Aorta (tissue), 5 donors: ENCODE data around the gene TMEM150A. TPM values are rescaled to one million over a fixed set of nuclear protein-coding genes. Genes with fewer than 3 reads are reported as not detected.
"Not testable (repeated sequence)": the region's sequence is repeated elsewhere in the genome, so short reads cannot be mapped to it uniquely, and the experiment has no call there.

Experiments
- ATAC-seq: fragments of 200-7000 bp; cut with Tn5 transposase; one replicate; pipeline ENCODE4 v1.9.1; 2022; ENCODE audit warnings: moderate library complexity; ENCODE audit not compliant: low FRiP score
- DNase-seq, 2 donors: peaks; one replicate each; pipeline ENCODE4 v3.0.0-alpha.2; 2020
- H3K27ac ChIP-seq, 2 donors: one replicate each; pipeline ENCODE4 v1.5.1; 2013; ENCODE audit warnings: low read length in 2 of 2, mild to moderate bottlenecking in 2 of 2, moderate library complexity in 2 of 2, control low read depth in 1 of 2, inconsistent platforms in 1 of 2, low read depth in 1 of 2
- H3K27me3 ChIP-seq, 2 donors: one replicate each; pipeline ENCODE4 v1.6.1; 2013; ENCODE audit warnings: control low read depth in 1 of 2, low read length in 1 of 2, mild to moderate bottlenecking in 1 of 2, moderate library complexity in 1 of 2; ENCODE audit not compliant: insufficient read depth in 2 of 2, control insufficient read depth in 1 of 2
- H3K36me3 ChIP-seq, 2 donors: one replicate each; pipeline ENCODE4 v1.6.1; 2013; ENCODE audit warnings: control low read depth in 1 of 2, low read length in 1 of 2, mild to moderate bottlenecking in 1 of 2; ENCODE audit not compliant: insufficient read depth in 2 of 2, control insufficient read depth in 1 of 2
- H3K4me1 ChIP-seq, 2 donors: one replicate each; pipeline ENCODE4 v1.6.1; 2013; ENCODE audit warnings: low read length in 2 of 2, control low read depth in 1 of 2, mild to moderate bottlenecking in 1 of 2, moderate library complexity in 1 of 2; ENCODE audit not compliant: insufficient read depth in 2 of 2, control insufficient read depth in 1 of 2
- H3K4me3 ChIP-seq, 2 donors: one replicate each; pipeline ENCODE4 v1.5.1; 2013; ENCODE audit warnings: low read length in 2 of 2, control low read depth in 1 of 2, mild to moderate bottlenecking in 1 of 2
- H3K9me3 ChIP-seq: one replicate; pipeline ENCODE4 v1.6.1; 2013; ENCODE audit warnings: mild to moderate bottlenecking, low read length; ENCODE audit not compliant: control insufficient read depth
- WGBS, 2 donors: extraction: QIAGEN DNeasy Blood & Tissue Kit; methylation state at CpG; one replicate each; pipeline ENCODE4 v1.1.7; 2013; 5-methylcytosine and 5-hydroxymethylcytosine counted together
- intact Hi-C, 2 donors: fragments of 100-400 bp; cut with DNase I; formaldehyde crosslinking; loops; one replicate each; pipeline versions ENCODE4 v1.14.2 to v1.15.0; 2022
- polyA plus RNA-seq, 2 donors: library from polyadenylated mRNA; stranded (reverse); fragments of 200-250 nt; gene quantifications; one replicate each; pipeline ENCODE4 v1.2.3, GENCODE V29; 2013
- total RNA-seq, 2 donors: library from RNA; stranded (reverse); fragmentation: NEBNext Ultra II Directional; extraction: Animal tissue kit (Norgen Biotek cat#: 25700); gene quantifications; one replicate each; pipeline ENCODE4 v1.2.1, GENCODE V29; 2021
- donor health status: healthy with polysubstance abuse.
- donor health status: Bipolar disorder and iron deficiency.
- donor health status: DM: no; HTN: no; CAD: no.
- donor health status: DM: no; HTN: no; CAD: no.
- donor health status: DM: yes; HTN: yes; CAD: no.

TMEM150A gene
- total and polyA plus RNA-seq, 4 donors: 13.9 to 27.8 (median 18.5) TPM

GRCh38 chr2:85593023-85593422, 9.5 kb downstream of the TMEM150A start:
- DNase-seq (no peak), ATAC-seq (no peak)
- 30 to 40% methylated on average over 3 of the region's 3 CpGs for WGBS, 2 donors
- Histone ChIP-seq H3K4me1 (peaks cover 0 to 6% of the 10 kb centered on the region in 2 donors), H3K27ac (no peak overlapping the region), H3K4me3 (no peak overlapping the region), H3K27me3 (no peaks in the 10 kb centered on the region), H3K9me3 (no peaks in the 10 kb centered on the region), H3K36me3 (no peaks in the 10 kb centered on the region)
- intact Hi-C loops: no loop called here

- H3K4me1 ChIP-seq, H3K4me3 ChIP-seq, H3K9me3 ChIP-seq, DNase-seq, ATAC-seq, H3K27me3 ChIP-seq, H3K36me3 ChIP-seq, H3K27ac ChIP-seq, intact Hi-C loops: not testable (repeated sequence)
- WGBS, 2 donors: 94 to 95% methylated on average over 9 of the region's 9 CpGs
Observed at GRCh38 chr2:85592299-85592698, 10.2 kb downstream of the TMEM150A start.

GRCh38 chr2:85591563-85591962, 10.9 kb downstream of the TMEM150A start:
- ATAC-seq (no peak), DNase-seq (peak in 1 of 2 donors; percentile 52)
- Histone ChIP-seq H3K4me1 (peaks cover 0 to 6% of the 10 kb centered on the region in 2 donors), H3K9me3 (no peaks in the 10 kb centered on the region), H3K4me3 (no peak overlapping the region), H3K36me3 (no peaks in the 10 kb centered on the region), H3K27ac (peak overlapping the region in 1 of 2 donors; percentile 29), H3K27me3 (no peaks in the 10 kb centered on the region)
- WGBS, 2 donors: 73 to 78% methylated on average over 12 of the region's 12 CpGs
- intact Hi-C loops: no loop called here

- DNase-seq: no peak
- Histone ChIP-seq H3K27ac (peak overlapping the region in 1 of 2 donors; percentile 72), H3K4me3 (no peak overlapping the region), H3K27me3 (no peaks in the 10 kb centered on the region), H3K9me3 (no peaks in the 10 kb centered on the region), H3K36me3 (no peaks in the 10 kb centered on the region), H3K4me1 (peaks cover 0 to 6% of the 10 kb centered on the region in 2 donors)
- 59 to 65% methylated on average over 2 of the region's 2 CpGs for WGBS, 2 donors
- ATAC-seq: no peak
- intact Hi-C loops: no loop called here
Observed at GRCh38 chr2:85590950-85591349, 11.5 kb downstream of the TMEM150A start.

GRCh38 chr2:85589982-85590791, 12.3 kb downstream of the TMEM150A start:
- intact Hi-C loops: no loop called here
- WGBS, 2 donors: 8 to 9% methylated on average over 7 of the region's 7 CpGs
- H3K27me3 ChIP-seq: no peaks in the 10 kb centered on the region
- ATAC-seq: no peak
- no peaks in the 10 kb centered on the region for H3K9me3 ChIP-seq
- DNase-seq: peak in 1 of 2 donors; percentile 75
- no peaks in the 10 kb centered on the region for H3K36me3 ChIP-seq
- no peak overlapping the region for H3K4me3 ChIP-seq
- peaks cover 0 to 6% of the 10 kb centered on the region in 2 donors for H3K4me1 ChIP-seq
- H3K27ac ChIP-seq: peak overlapping the region in 1 of 2 donors; percentile 72

- intact Hi-C loops: no loop called here
- ATAC-seq (no peak), DNase-seq (no peak)
- Histone ChIP-seq H3K27me3 (no peaks in the 10 kb centered on the region), H3K4me1 (peaks cover 0 to 3% of the 10 kb centered on the region in 2 donors), H3K36me3 (no peaks in the 10 kb centered on the region), H3K4me3 (no peak overlapping the region), H3K9me3 (no peaks in the 10 kb centered on the region), H3K27ac (peak overlapping the region in 1 of 2 donors; percentile 72)
- 9 to 14% methylated on average over 4 of the region's 4 CpGs for WGBS, 2 donors
Observed at GRCh38 chr2:85589181-85589580, 13.3 kb downstream of the TMEM150A start.

- DNase-seq: no peak
- no peaks in the 10 kb centered on the region for H3K9me3 ChIP-seq
- H3K4me3 ChIP-seq: no peak overlapping the region
- peak overlapping the region; percentile 16 to 72 for H3K27ac ChIP-seq
- ATAC-seq: no peak
- intact Hi-C loops: no loop called here
- no peaks in the 10 kb centered on the region for H3K36me3 ChIP-seq
- 68 to 69% methylated on average over 4 of the region's 4 CpGs for WGBS, 2 donors
- H3K27me3 ChIP-seq: no peaks in the 10 kb centered on the region
- H3K4me1 ChIP-seq: peaks cover 0 to 3% of the 10 kb centered on the region in 2 donors
Observed at GRCh38 chr2:85588645-85589044, 13.9 kb downstream of the TMEM150A start.

GRCh38 chr2:85588236-85588635, 14.3 kb downstream of the TMEM150A start:
- ATAC-seq (no peak), DNase-seq (no peak)
- no peaks in the 10 kb centered on the region for H3K9me3 ChIP-seq
- peak overlapping the region in 1 of 2 donors; percentile 16 for H3K27ac ChIP-seq
- H3K36me3 ChIP-seq: no peaks in the 10 kb centered on the region
- H3K27me3 ChIP-seq: no peaks in the 10 kb centered on the region
- no peak overlapping the region for H3K4me3 ChIP-seq
- intact Hi-C loops: no loop called here
- WGBS, 2 donors: 30 to 36% methylated on average over 4 of the region's 4 CpGs
- peaks cover 0 to 3% of the 10 kb centered on the region in 2 donors for H3K4me1 ChIP-seq

GRCh38 chr2:85585781-85586105, 16.8 kb downstream of the TMEM150A start:
- intact Hi-C loops: no loop called here
- ATAC-seq (no peak), DNase-seq (no peak)
- H3K4me3 ChIP-seq: no peak overlapping the region
- no peaks in the 10 kb centered on the region for H3K27me3 ChIP-seq
- peaks cover 0 to 1% of the 10 kb centered on the region in 2 donors for H3K4me1 ChIP-seq
- H3K27ac ChIP-seq: peak overlapping the region in 1 of 2 donors; percentile 87
- H3K36me3 ChIP-seq: no peaks in the 10 kb centered on the region
- H3K9me3 ChIP-seq: no peaks in the 10 kb centered on the region
- WGBS, 2 donors: 17 to 63% methylated on average over 1 of the region's 1 CpG
